Esophagus squamous epithelium (tissue), 4 donors: ENCODE data around the gene SPRYD3.

Source experiments
- POLR2A ChIP-seq, 4 donors: fragments of 450-650 bp; IDR thresholded peaks; one replicate each; pipeline ENCODE4 v1.6.1; 2017; ENCODE audit warnings: antibody characterized with exemption in 4 of 4, mild to moderate bottlenecking in 4 of 4, moderate library complexity in 3 of 4
- TF ChIP-seq, protein P1 (sequence below), 6 experiments: fragments of 450-650 bp in 4 of 6; fragments of 200-600 bp in 2 of 6; sonication (generic) in 2 of 6; IDR thresholded peaks; one replicate each; pipeline ENCODE4 v1.5.1; 2016 to 2019; ENCODE audit warnings: antibody characterized with exemption in 6 of 6, mild to moderate bottlenecking in 4 of 6, moderate library complexity in 4 of 6

DNA sequence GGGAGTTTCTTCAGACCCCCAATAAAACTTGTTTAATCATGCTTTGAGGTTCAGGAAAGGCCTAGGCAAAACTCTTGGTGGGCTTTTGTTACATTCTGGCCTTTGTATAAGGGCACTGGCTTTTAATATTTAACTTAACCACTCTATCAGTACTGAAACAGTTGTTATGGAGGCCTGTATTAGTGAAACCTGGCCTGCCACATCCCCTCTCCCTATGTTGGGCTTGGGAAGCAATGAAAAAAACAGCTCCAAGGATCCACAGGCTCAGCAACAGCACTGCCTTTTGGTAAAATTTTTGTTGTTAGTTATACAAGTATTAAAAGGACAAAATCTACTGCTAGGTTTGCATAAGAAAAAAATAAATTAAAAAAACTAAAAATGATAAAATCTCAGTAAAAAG, 34.8 kb upstream of the SPRYD3 start:
- TF ChIP-seq, protein P1, sequence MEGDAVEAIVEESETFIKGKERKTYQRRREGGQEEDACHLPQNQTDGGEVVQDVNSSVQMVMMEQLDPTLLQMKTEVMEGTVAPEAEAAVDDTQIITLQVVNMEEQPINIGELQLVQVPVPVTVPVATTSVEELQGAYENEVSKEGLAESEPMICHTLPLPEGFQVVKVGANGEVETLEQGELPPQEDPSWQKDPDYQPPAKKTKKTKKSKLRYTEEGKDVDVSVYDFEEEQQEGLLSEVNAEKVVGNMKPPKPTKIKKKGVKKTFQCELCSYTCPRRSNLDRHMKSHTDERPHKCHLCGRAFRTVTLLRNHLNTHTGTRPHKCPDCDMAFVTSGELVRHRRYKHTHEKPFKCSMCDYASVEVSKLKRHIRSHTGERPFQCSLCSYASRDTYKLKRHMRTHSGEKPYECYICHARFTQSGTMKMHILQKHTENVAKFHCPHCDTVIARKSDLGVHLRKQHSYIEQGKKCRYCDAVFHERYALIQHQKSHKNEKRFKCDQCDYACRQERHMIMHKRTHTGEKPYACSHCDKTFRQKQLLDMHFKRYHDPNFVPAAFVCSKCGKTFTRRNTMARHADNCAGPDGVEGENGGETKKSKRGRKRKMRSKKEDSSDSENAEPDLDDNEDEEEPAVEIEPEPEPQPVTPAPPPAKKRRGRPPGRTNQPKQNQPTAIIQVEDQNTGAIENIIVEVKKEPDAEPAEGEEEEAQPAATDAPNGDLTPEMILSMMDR (IDR thresholded peaks at IDR 0.05): no peak
- no peak for TF ChIP-seq POLR2A (IDR thresholded peaks at IDR 0.05)
